H9 (cell line): Measurements from ENCODE around the gene TMEM161A. TPM values are rescaled to one million over a fixed set of nuclear protein-coding genes. Genes with fewer than 3 reads are reported as not detected.
A peak's percentile ranks its signal among the peaks of the same experiment; 100 is the strongest.
"Not testable (repeated sequence)": the region's sequence is repeated elsewhere in the genome, so short reads cannot be mapped to it uniquely, and the experiment has no call there.

Source experiments
- DNase-seq: peaks from one replicate; pipeline ENCODE4 v3.0.0-alpha.2; 2017
- H2AFZ ChIP-seq: one replicate; pipeline ENCODE4 v1.6.1; 2013; ENCODE audit warnings: mild to moderate bottlenecking, low read length, control low read depth, moderate library complexity
- H2AK5ac ChIP-seq: 2 replicates; pipeline ENCODE4 v1.6.1; 2013; ENCODE audit warnings: low read length, control low read depth, mixed read lengths; ENCODE audit not compliant: insufficient read length
- H2BK120ac ChIP-seq: one replicate; pipeline ENCODE4 v1.6.1; 2013; ENCODE audit warnings: low read depth, mild to moderate bottlenecking, low read length, control low read depth, inconsistent platforms; ENCODE audit not compliant: poor library complexity, severe bottlenecking
- H2BK12ac ChIP-seq: 2 replicates; pipeline ENCODE4 v1.6.1; 2013; ENCODE audit warnings: low read length, control low read depth, mixed read lengths, low read depth; ENCODE audit not compliant: insufficient read length
- H2BK15ac ChIP-seq: 2 replicates; pipeline ENCODE4 v1.6.1; 2013; ENCODE audit warnings: low read depth, low read length, control low read depth
- H2BK20ac ChIP-seq: one replicate; pipeline ENCODE4 v1.6.1; 2013; ENCODE audit warnings: low read depth, mild to moderate bottlenecking, low read length, control low read depth, inconsistent platforms; ENCODE audit not compliant: poor library complexity, severe bottlenecking
- H2BK5ac ChIP-seq: 2 replicates; pipeline ENCODE4 v1.6.1; 2013; ENCODE audit warnings: low read length, control low read depth, mixed read lengths; ENCODE audit not compliant: insufficient read length
- H3K14ac ChIP-seq: 2 replicates; pipeline ENCODE4 v1.6.1; 2013; ENCODE audit warnings: low read length, control low read depth; ENCODE audit not compliant: insufficient read depth
- H3K18ac ChIP-seq: 2 replicates; pipeline ENCODE4 v1.6.1; 2013; ENCODE audit warnings: low read depth, mild to moderate bottlenecking, mixed read lengths, low read length, control low read depth; ENCODE audit not compliant: insufficient read length
- H3K23ac ChIP-seq: 2 replicates; pipeline ENCODE4 v1.6.1; 2013; ENCODE audit warnings: low read length, control low read depth, mixed read lengths, low read depth; ENCODE audit not compliant: insufficient read length
- H3K23me2 ChIP-seq: 2 replicates; pipeline ENCODE4 v1.6.1; 2013; ENCODE audit warnings: low read depth, mild to moderate bottlenecking, mixed read lengths, low read length, control low read depth; ENCODE audit not compliant: insufficient read length, poor library complexity, severe bottlenecking
- H3K27ac ChIP-seq: 2 replicates; pipeline ENCODE4 v1.5.1; 2013; ENCODE audit warnings: low read length, control low read depth, mixed read lengths, low read depth; ENCODE audit not compliant: insufficient read length
- H3K27me3 ChIP-seq: 2 replicates; pipeline ENCODE4 v1.6.1; 2013; ENCODE audit warnings: low read length, control low read depth, inconsistent platforms; ENCODE audit not compliant: insufficient read depth
- H3K4ac ChIP-seq: 2 replicates; pipeline ENCODE4 v1.6.1; 2013; ENCODE audit warnings: low read depth, mild to moderate bottlenecking, control low read depth, inconsistent platforms, low read length, moderate library complexity
- H3K4me1 ChIP-seq: 2 replicates; pipeline ENCODE4 v1.6.1; 2013; ENCODE audit warnings: low read length, control low read depth, inconsistent platforms; ENCODE audit not compliant: insufficient read depth
- H3K4me2 ChIP-seq: 2 replicates; pipeline ENCODE4 v1.6.1; 2013; ENCODE audit warnings: low read length, control low read depth, mixed read lengths; ENCODE audit not compliant: insufficient read length, insufficient read depth
- H3K56ac ChIP-seq: 2 replicates; pipeline ENCODE4 v1.6.1; 2013; ENCODE audit warnings: low read depth, mild to moderate bottlenecking, mixed read lengths, low read length, control low read depth; ENCODE audit not compliant: insufficient read length
- H3K79me1 ChIP-seq: 2 replicates; pipeline ENCODE4 v1.6.1; 2013; ENCODE audit warnings: low read depth, mild to moderate bottlenecking, moderate library complexity, low read length, control low read depth, inconsistent platforms; ENCODE audit not compliant: insufficient read depth, poor library complexity, severe bottlenecking
- H3K79me2 ChIP-seq: 2 replicates; pipeline ENCODE4 v1.6.1; 2013; ENCODE audit warnings: low read length, control low read depth, inconsistent platforms; ENCODE audit not compliant: insufficient read depth
- H3K9ac ChIP-seq: 2 replicates; pipeline ENCODE4 v1.6.1; 2013; ENCODE audit warnings: low read length, control low read depth, mixed read lengths; ENCODE audit not compliant: insufficient read length; ENCODE audit errors: extremely low read depth
- H3K9me3 ChIP-seq: one replicate; pipeline ENCODE4 v1.6.1; 2013; ENCODE audit warnings: low read depth, low read length, inconsistent platforms; ENCODE audit not compliant: control insufficient read depth
- H3T11ph ChIP-seq: one replicate; pipeline ENCODE4 v1.6.1; 2013; ENCODE audit warnings: mild to moderate bottlenecking, low read length, control low read depth, inconsistent platforms
- H4K20me1 ChIP-seq: one replicate; pipeline ENCODE4 v1.6.1; 2013; ENCODE audit not compliant: control insufficient read depth, insufficient read length, insufficient read depth
- H4K5ac ChIP-seq: 2 replicates; pipeline ENCODE4 v1.6.1; 2013; ENCODE audit warnings: low read depth, mild to moderate bottlenecking, mixed read lengths, low read length, control low read depth; ENCODE audit not compliant: insufficient read length
- H4K8ac ChIP-seq: replicated peaks from 2 replicates; pipeline ENCODE4 v1.6.1; 2013; ENCODE audit warnings: low read length, control low read depth, mixed read lengths, low read depth; ENCODE audit not compliant: insufficient read length
- H4K91ac ChIP-seq: 2 replicates; pipeline ENCODE4 v1.6.1; 2013; ENCODE audit warnings: low read depth, mild to moderate bottlenecking, moderate library complexity, mixed read lengths, low read length, control low read depth; ENCODE audit not compliant: insufficient read length
- H3K27ac Mint-ChIP-seq, 3 experiments: 2 replicates in 2 of 3; 3 replicates in 1 of 3; pipeline ENCODE4 v1.8.0; 2020 to 2021; ENCODE audit warnings: mixed read lengths in 3 of 3, mild to moderate bottlenecking in 1 of 3, moderate library complexity in 1 of 3
- H3K27me3 Mint-ChIP-seq: 2 replicates; pipeline ENCODE4 v1.8.0; 2021; ENCODE audit warnings: low read depth, mild to moderate bottlenecking, moderate library complexity, mixed read lengths
- H3K36me3 Mint-ChIP-seq, 3 experiments: 2 replicates in 2 of 3; 3 replicates in 1 of 3; pipeline ENCODE4 v1.8.0; 2020 to 2021; ENCODE audit warnings: low read depth in 3 of 3, mixed read lengths in 3 of 3; ENCODE audit not compliant: insufficient read depth in 1 of 3
- H3K4me1 Mint-ChIP-seq, 2 experiments: 2 replicates each; pipeline ENCODE4 v1.8.0; 2020; ENCODE audit warnings: mixed read lengths in 2 of 2
- H3K4me3 Mint-ChIP-seq, 2 experiments: 2 replicates in 1 of 2; 3 replicates in 1 of 2; pipeline ENCODE4 v1.8.0; 2020 to 2021; ENCODE audit warnings: mild to moderate bottlenecking in 2 of 2, mixed read lengths in 2 of 2, moderate library complexity in 1 of 2
- H3K9me3 Mint-ChIP-seq, 2 experiments: 2 replicates in 1 of 2; 3 replicates in 1 of 2; pipeline ENCODE4 v1.8.0; 2020; ENCODE audit warnings: mild to moderate bottlenecking in 2 of 2, mixed read lengths in 2 of 2, moderate library complexity in 1 of 2
- WGBS: extraction: QIAGEN DNeasy Blood & Tissue Kit; methylation state at CpG from one replicate; pipeline ENCODE4 v1.1.7; 2013; ENCODE audit warnings: missing lambda C conversion rate, low lambda C conversion rate, mixed read lengths; ENCODE audit not compliant: insufficient read length; ENCODE audit errors: extremely low coverage; 5-methylcytosine and 5-hydroxymethylcytosine counted together
- total RNA-seq: library from RNA; stranded (reverse); gene quantifications from 2 replicates; pipeline ENCODE4 v1.2.1, GENCODE V29; 2021
- TF ChIP-seq, protein P1 (sequence below): fragments of 200-600 bp; sonication (generic); conservative IDR thresholded peaks from 3 replicates; pipeline ENCODE4 v1.8.0; 2021; ENCODE audit warnings: antibody characterized with exemption, mild to moderate bottlenecking

TMEM161A gene
- total RNA-seq, 1 experiment from 2014 or later = 40.9 TPM

DNA sequence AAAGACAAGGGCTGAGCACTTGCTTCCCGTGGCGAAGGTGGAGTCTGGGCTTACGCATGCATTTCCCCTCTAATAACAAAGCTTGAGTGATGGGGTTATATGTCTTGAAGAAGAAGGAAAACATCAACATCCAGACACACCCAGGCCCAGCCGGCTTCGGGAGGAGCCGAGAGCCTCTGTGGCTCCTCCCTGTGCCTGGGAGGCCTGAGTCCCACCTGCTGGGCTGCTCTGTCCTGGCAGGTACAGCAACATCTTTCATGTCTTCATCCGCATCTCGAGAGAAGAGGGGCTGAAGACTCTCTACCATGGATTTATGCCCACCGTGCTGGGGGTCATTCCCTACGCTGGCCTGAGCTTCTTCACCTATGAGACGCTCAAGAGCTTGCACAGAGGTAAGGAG lies 30.6 kb downstream of the TMEM161A start:
- H3K27me3 Mint-ChIP-seq = peaks cover 40% of the 10 kb centered on the region

DNA sequence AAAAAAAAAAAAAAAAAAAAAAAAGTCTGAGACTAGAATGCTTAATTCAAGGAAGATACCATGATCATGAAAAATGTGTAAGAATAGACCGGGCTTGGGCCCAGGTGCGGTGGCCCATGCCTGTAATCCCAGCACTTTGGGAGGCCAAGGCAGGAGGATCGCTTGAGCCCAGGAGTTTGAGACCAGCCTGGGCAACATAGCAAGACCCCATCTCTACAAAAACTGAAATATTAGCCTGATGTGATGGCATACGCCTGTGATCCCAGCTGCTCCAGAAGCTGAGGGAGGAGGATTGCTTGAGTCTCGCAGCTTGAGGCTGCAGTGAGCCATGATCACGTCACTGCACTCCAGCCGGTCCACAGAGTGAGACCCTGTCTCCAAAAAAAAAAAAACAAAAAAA lies 31.3 kb downstream of the TMEM161A start:
- not testable (repeated sequence) for H3K23ac ChIP-seq, H3K4me1 ChIP-seq, H3K9me3 Mint-ChIP-seq, H4K8ac ChIP-seq, H3K9me3 ChIP-seq, H3K79me2 ChIP-seq, H4K20me1 ChIP-seq, H3K4me2 ChIP-seq, H3K4ac ChIP-seq, H2BK5ac ChIP-seq, H3T11ph ChIP-seq, H2BK15ac ChIP-seq, H3K18ac ChIP-seq, H2BK20ac ChIP-seq, H3K14ac ChIP-seq, H3K79me1 ChIP-seq, H3K9ac ChIP-seq, H3K27ac Mint-ChIP-seq, H3K27ac ChIP-seq, H2BK12ac ChIP-seq, H3K4me3 Mint-ChIP-seq, H2BK120ac ChIP-seq, H4K91ac ChIP-seq, H3K27me3 ChIP-seq, DNase-seq, H3K56ac ChIP-seq, H2AFZ ChIP-seq, H2AK5ac ChIP-seq, H3K36me3 Mint-ChIP-seq, H4K5ac ChIP-seq
- no CpG with 5 or more reads among the region's 7 CpGs for WGBS
- Mint-ChIP-seq H3K4me1 (peaks cover 24 to 36% of the 10 kb centered on the region in 2 experiments), H3K27me3 (peaks cover 34% of the 10 kb centered on the region)
- peaks cover 12% of the 10 kb centered on the region for H3K23me2 ChIP-seq

More for the DNA sequence above, 30.6 kb downstream of the TMEM161A start:
- Histone ChIP-seq H3K27me3 (no peaks in the 10 kb centered on the region), H3K79me1 (no peaks in the 10 kb centered on the region), H3K23ac (no peak overlapping the region), H2BK12ac (no peak overlapping the region), H2BK15ac (no peak overlapping the region), H2BK120ac (no peak overlapping the region), H3K27ac (no peak overlapping the region), H4K5ac (no peak overlapping the region), H2BK5ac (no peak overlapping the region), H4K8ac (no peak overlapping the region), H3K4me1 (peaks cover 2% of the 10 kb centered on the region; the same call in 1 of the 2 replicates), H3K9me3 (no peaks in the 10 kb centered on the region), H3K18ac (no peak overlapping the region), H4K20me1 (no peaks in the 10 kb centered on the region), H3K4me2 (no peak overlapping the region), H2AK5ac (no peak overlapping the region), H2AFZ (no peak overlapping the region), H3K4ac (no peak overlapping the region), H3T11ph (no peak overlapping the region), H4K91ac (no peak overlapping the region), H3K14ac (no peak overlapping the region), H3K56ac (no peak overlapping the region), H3K23me2 (peaks cover 12% of the 10 kb centered on the region), H3K79me2 (no peaks in the 10 kb centered on the region), H3K9ac (no peak overlapping the region), H2BK20ac (no peak overlapping the region)
- TF ChIP-seq, protein P1, sequence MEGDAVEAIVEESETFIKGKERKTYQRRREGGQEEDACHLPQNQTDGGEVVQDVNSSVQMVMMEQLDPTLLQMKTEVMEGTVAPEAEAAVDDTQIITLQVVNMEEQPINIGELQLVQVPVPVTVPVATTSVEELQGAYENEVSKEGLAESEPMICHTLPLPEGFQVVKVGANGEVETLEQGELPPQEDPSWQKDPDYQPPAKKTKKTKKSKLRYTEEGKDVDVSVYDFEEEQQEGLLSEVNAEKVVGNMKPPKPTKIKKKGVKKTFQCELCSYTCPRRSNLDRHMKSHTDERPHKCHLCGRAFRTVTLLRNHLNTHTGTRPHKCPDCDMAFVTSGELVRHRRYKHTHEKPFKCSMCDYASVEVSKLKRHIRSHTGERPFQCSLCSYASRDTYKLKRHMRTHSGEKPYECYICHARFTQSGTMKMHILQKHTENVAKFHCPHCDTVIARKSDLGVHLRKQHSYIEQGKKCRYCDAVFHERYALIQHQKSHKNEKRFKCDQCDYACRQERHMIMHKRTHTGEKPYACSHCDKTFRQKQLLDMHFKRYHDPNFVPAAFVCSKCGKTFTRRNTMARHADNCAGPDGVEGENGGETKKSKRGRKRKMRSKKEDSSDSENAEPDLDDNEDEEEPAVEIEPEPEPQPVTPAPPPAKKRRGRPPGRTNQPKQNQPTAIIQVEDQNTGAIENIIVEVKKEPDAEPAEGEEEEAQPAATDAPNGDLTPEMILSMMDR = no peak
- peak; percentile 53 for DNase-seq
- Mint-ChIP-seq H3K36me3 (peaks cover 0 to 7% (median 5%) of the 10 kb centered on the region in 3 experiments; a peak in 4 of 7 replicates), H3K4me1 (peaks cover 24 to 36% of the 10 kb centered on the region in 2 experiments), H3K27ac (peak overlapping the region in 2 of 3 experiments; percentile 67; a peak in 2 of 7 replicates), H3K9me3 (no peaks in the 10 kb centered on the region; a peak in 1 of 5 replicates), H3K4me3 (peak overlapping the region in 1 of 2 experiments; percentile 44; a peak in 1 of 5 replicates)
- WGBS = no CpG with 5 or more reads among the region's 11 CpGs
